Neural progenitor cell (in vitro differentiated cells): ENCODE data around the gene SIVA1. TPM values are rescaled to one million over a fixed set of nuclear protein-coding genes. Genes with fewer than 3 reads are reported as not detected.

Source experiments
- DNase-seq: peaks from one replicate; pipeline ENCODE4 v3.0.0-alpha.2; 2016; ENCODE audit warnings: low spot score
- H2AFZ ChIP-seq: fragments of 200-600 bp; sonication (generic); replicated peaks from 2 replicates; pipeline ENCODE4 v1.6.1; 2016; ENCODE audit warnings: antibody characterized with exemption
- H3F3A ChIP-seq: fragments of 200-600 bp; sonication (generic); 2 replicates; pipeline ENCODE4 v1.6.1; 2016; ENCODE audit warnings: antibody characterized with exemption, low read depth
- H3K27ac ChIP-seq: fragments of 200-600 bp; sonication (generic); 2 replicates; pipeline ENCODE4 v1.5.1; 2016; ENCODE audit warnings: mild to moderate bottlenecking
- H3K27me3 ChIP-seq: fragments of 200-600 bp; sonication (generic); 2 replicates; pipeline ENCODE4 v1.6.1; 2016; ENCODE audit warnings: mild to moderate bottlenecking, moderate library complexity
- H3K36me3 ChIP-seq: fragments of 200-600 bp; sonication (generic); 2 replicates; pipeline ENCODE4 v1.5.1; 2016
- H3K4me1 ChIP-seq: fragments of 200-600 bp; sonication (generic); 2 replicates; pipeline ENCODE4 v1.6.1; 2016; ENCODE audit warnings: mixed run types
- H3K4me2 ChIP-seq: fragments of 200-600 bp; sonication (generic); 2 replicates; pipeline ENCODE4 v1.6.1; 2016
- H3K4me3 ChIP-seq: fragments of 200-600 bp; sonication (generic); 2 replicates; pipeline ENCODE4 v1.5.1; 2016
- H3K79me2 ChIP-seq: fragments of 200-600 bp; sonication (generic); 2 replicates; pipeline ENCODE4 v1.6.1; 2016; ENCODE audit warnings: low read depth
- H3K9ac ChIP-seq: fragments of 200-600 bp; sonication (generic); 2 replicates; pipeline ENCODE4 v1.6.1; 2016
- H3K9me3 ChIP-seq: fragments of 200-600 bp; sonication (generic); 2 replicates; pipeline ENCODE4 v1.5.1; 2016; ENCODE audit warnings: low read depth
- H4K20me1 ChIP-seq: fragments of 200-600 bp; sonication (generic); 2 replicates; pipeline ENCODE4 v1.6.1; 2016; ENCODE audit warnings: low read depth
- H3K27ac Mint-ChIP-seq: 3 replicates; pipeline ENCODE4 v1.8.0; 2021; ENCODE audit warnings: mixed read lengths
- H3K27me3 Mint-ChIP-seq: 2 replicates; pipeline ENCODE4 v1.8.0; 2022; ENCODE audit warnings: low read depth, mild to moderate bottlenecking, inconsistent platforms, moderate library complexity, mixed read lengths; ENCODE audit not compliant: insufficient read depth
- H3K36me3 Mint-ChIP-seq: 3 replicates; pipeline ENCODE4 v1.8.0; 2021; ENCODE audit warnings: mixed read lengths
- H3K4me1 Mint-ChIP-seq: 3 replicates; pipeline ENCODE4 v1.8.0; 2021; ENCODE audit warnings: mixed read lengths
- H3K4me3 Mint-ChIP-seq: 3 replicates; pipeline ENCODE4 v1.8.0; 2021; ENCODE audit warnings: mild to moderate bottlenecking, moderate library complexity, mixed read lengths
- H3K9me3 Mint-ChIP-seq: 3 replicates; pipeline ENCODE4 v1.8.0; 2020; ENCODE audit warnings: mixed read lengths
- EZH2 ChIP-seq: fragments of 200-600 bp; sonication (generic); IDR thresholded peaks from 2 replicates; pipeline ENCODE4 v1.6.1; 2017; ENCODE audit warnings: antibody characterized with exemption, mild to moderate bottlenecking, moderate library complexity
- EZH2phosphoT487 ChIP-seq: fragments of 200-600 bp; sonication (generic); IDR thresholded peaks from 2 replicates; pipeline ENCODE4 v1.6.1; 2017; ENCODE audit warnings: antibody characterized with exemption
- total RNA-seq: library from RNA; depleted of rRNA; stranded (reverse); fragments of >200 nt; gene quantifications from 2 replicates; pipeline ENCODE4 v1.2.3, GENCODE V29; 2015; ENCODE audit warnings: low replicate concordance
- TF ChIP-seq, protein P1 (sequence below): fragments of 200-600 bp; sonication (generic); IDR thresholded peaks from 2 replicates; pipeline ENCODE4 v1.5.1; 2017; ENCODE audit warnings: antibody characterized with exemption, mild to moderate bottlenecking

The SIVA1 gene
- total RNA-seq, 1 donor from 2014 or later: 139 TPM

DNA sequence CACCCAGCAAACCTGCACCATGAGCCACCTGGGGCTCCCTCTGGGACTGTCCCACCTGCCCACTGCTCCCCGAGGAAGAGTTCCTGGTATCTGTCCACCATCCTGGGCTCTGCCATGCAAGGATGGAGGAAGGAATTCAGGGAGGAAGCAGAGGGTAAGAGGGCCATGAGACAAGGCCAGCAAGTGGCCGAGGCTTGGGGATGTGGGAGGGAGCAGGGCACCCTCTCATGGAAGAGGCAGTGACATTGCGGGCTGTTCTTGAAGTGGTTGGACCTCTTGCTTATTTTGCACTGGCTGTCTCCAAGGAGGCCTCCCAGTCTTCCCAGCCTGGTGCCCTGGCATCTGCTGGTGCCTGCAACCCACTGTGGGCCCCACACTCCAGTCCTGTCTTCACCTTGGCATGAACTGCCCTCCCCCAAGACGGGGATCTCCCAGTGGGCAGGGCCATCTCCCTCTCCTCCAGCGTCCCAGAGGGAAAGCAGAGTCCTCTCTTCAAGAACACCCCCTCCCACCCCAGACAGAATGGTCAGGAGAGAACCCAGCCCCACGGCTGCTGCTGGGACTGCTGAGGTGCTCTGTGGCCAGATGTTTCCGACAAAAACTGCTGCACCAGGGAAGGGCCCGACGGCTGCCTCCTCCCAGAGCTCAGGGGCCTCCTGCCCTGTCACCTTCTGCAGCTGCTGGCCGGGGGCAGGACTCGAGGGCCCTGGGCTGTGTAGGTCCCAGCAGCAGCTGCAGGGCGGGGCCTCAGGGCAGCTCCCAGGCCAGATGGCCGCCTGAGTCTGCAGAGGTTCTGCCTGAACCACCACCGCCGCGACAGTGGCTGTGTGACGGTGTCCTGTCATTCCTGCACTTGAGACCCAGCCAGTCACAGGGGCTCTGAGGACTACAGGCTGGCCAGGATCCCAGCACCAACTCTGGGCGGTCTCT, 44.4 kb downstream of the SIVA1 start:
- no peak overlapping the region for H3K4me3 ChIP-seq

DNA sequence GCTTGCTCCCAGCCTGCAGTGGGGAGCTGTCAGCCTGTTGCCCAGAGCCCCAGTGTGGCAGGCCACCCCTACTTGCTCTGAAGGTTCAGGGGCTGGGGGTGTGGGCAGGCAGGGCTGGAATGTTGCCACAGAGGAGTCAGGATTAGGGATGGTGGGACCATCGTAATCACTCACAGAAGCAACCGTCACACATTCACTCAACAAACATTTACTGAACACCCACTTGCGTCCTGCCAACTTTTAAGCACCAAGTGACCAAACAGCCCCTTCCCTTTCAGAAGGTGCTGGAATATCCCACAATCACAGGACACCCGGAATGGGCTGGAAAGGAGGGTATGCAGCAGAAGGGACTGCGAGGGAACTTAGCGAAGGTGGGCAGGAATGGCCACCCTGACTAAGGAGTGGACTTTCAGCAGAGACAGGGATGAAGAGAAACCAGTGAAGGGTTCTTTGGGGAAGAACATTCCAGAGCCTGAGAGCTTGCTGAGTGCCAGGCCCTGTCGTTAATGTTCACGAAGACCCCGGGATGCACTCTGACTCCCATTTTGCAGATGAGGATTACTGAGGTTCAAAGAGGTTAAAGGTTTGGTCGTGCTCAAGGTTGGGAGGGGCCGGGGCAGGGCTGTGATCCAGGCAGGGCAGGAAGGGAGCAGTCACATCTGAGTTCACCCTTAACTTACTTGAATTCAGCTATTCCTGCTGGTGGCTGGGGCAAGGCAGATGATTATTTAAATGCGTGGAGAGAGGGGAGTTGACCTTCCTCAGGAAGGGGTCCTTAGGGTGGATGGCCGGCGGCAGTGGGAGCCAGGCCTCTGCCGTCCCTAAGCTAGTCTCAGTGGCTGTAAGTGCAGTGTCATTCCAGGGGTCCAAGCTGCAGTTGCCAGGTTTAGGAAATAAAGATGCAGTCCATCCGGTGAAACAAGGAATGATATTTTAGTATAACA, 45.6 kb downstream of the SIVA1 start:
- TF ChIP-seq, protein P1, sequence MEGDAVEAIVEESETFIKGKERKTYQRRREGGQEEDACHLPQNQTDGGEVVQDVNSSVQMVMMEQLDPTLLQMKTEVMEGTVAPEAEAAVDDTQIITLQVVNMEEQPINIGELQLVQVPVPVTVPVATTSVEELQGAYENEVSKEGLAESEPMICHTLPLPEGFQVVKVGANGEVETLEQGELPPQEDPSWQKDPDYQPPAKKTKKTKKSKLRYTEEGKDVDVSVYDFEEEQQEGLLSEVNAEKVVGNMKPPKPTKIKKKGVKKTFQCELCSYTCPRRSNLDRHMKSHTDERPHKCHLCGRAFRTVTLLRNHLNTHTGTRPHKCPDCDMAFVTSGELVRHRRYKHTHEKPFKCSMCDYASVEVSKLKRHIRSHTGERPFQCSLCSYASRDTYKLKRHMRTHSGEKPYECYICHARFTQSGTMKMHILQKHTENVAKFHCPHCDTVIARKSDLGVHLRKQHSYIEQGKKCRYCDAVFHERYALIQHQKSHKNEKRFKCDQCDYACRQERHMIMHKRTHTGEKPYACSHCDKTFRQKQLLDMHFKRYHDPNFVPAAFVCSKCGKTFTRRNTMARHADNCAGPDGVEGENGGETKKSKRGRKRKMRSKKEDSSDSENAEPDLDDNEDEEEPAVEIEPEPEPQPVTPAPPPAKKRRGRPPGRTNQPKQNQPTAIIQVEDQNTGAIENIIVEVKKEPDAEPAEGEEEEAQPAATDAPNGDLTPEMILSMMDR: no peak
- TF ChIP-seq EZH2 (no peak), EZH2phosphoT487 (no peak)
- Mint-ChIP-seq H3K27ac (peak overlapping the region; percentile 29), H3K4me3 (peak overlapping the region; percentile 84), H3K4me1 (peaks cover 38% of the 10 kb centered on the region), H3K27me3 (peaks cover 39% of the 10 kb centered on the region), H3K36me3 (no peaks in the 10 kb centered on the region), H3K9me3 (peaks cover 2% of the 10 kb centered on the region)
- DNase-seq: no peak
- Histone ChIP-seq H4K20me1 (peaks cover 33% of the 10 kb centered on the region), H2AFZ (no peak overlapping the region), H3K4me1 (peaks cover 24% of the 10 kb centered on the region), H3K27ac (no peak overlapping the region), H3K4me2 (no peak overlapping the region), H3K27me3 (peaks cover 79% of the 10 kb centered on the region), H3K9me3 (no peaks in the 10 kb centered on the region), H3F3A (peaks cover 44% of the 10 kb centered on the region), H3K36me3 (no peaks in the 10 kb centered on the region), H3K79me2 (peaks cover 15% of the 10 kb centered on the region), H3K9ac (no peak overlapping the region), H3K4me3 (no peak overlapping the region)

More for the DNA sequence above, 44.4 kb downstream of the SIVA1 start:
- H3K9me3 ChIP-seq: no peaks in the 10 kb centered on the region
- H3K36me3 Mint-ChIP-seq: no peaks in the 10 kb centered on the region
- H3K27me3 ChIP-seq: peaks cover 67% of the 10 kb centered on the region
- H4K20me1 ChIP-seq: peaks cover 45% of the 10 kb centered on the region
- H2AFZ ChIP-seq: no peak overlapping the region
- DNase-seq: peak; percentile 56
- no peak overlapping the region for H3K27ac Mint-ChIP-seq
- no peak overlapping the region for H3K4me2 ChIP-seq
- H3K27me3 Mint-ChIP-seq: peaks cover 34% of the 10 kb centered on the region
- H3K27ac ChIP-seq: no peak overlapping the region
- TF ChIP-seq EZH2: peak; percentile 25
- no peak for TF ChIP-seq EZH2phosphoT487
- H3F3A ChIP-seq: peaks cover 44% of the 10 kb centered on the region
- H3K4me1 Mint-ChIP-seq: peaks cover 46% of the 10 kb centered on the region
- peaks cover 2% of the 10 kb centered on the region for H3K9me3 Mint-ChIP-seq
- peaks cover 24% of the 10 kb centered on the region for H3K4me1 ChIP-seq
- H3K36me3 ChIP-seq: no peaks in the 10 kb centered on the region
- H3K9ac ChIP-seq: no peak overlapping the region
- H3K4me3 Mint-ChIP-seq: peak overlapping the region; percentile 84
- peaks cover 27% of the 10 kb centered on the region for H3K79me2 ChIP-seq

GRCh38 chr14:104799244-104800014, 46.5 kb downstream of the SIVA1 start:
- Histone ChIP-seq H3K4me1 (peaks cover 15% of the 10 kb centered on the region), H3K27me3 (peaks cover 81% of the 10 kb centered on the region), H3K36me3 (no peaks in the 10 kb centered on the region), H3K9ac (no peak overlapping the region), H3K9me3 (no peaks in the 10 kb centered on the region), H4K20me1 (peaks cover 24% of the 10 kb centered on the region), H2AFZ (peak overlapping the region; percentile 35), H3K4me2 (peak overlapping the region; percentile 100), H3K27ac (no peak overlapping the region), H3K4me3 (peak overlapping the region; percentile 59), H3F3A (peaks cover 38% of the 10 kb centered on the region), H3K79me2 (peaks cover 6% of the 10 kb centered on the region)
- Mint-ChIP-seq H3K27ac (peak overlapping the region; percentile 74), H3K36me3 (no peaks in the 10 kb centered on the region), H3K9me3 (peaks cover 2% of the 10 kb centered on the region), H3K27me3 (peaks cover 40% of the 10 kb centered on the region), H3K4me1 (peaks cover 29% of the 10 kb centered on the region), H3K4me3 (peak overlapping the region; percentile 84)
- peak; percentile 74 for DNase-seq
- TF ChIP-seq, protein P1: peak; percentile 37
- TF ChIP-seq EZH2phosphoT487 (peak; percentile 69), EZH2 (peak; percentile 80)
